ENCODE measurements around the gene CUL1. TPM values are rescaled to one million over a fixed set of nuclear protein-coding genes. Genes with fewer than 3 reads are reported as not detected.
"Not testable (repeated sequence)": the region's sequence is repeated elsewhere in the genome, so short reads cannot be mapped to it uniquely, and the experiment has no call there.

Gene CUL1
- total RNA-seq, 1 experiment from 2014 or later, result 72.3 TPM

GRCh38 chr7:148702876-148703670 is 4.4 kb downstream of the CUL1 start:
- Mint-ChIP-seq H3K9me3 (no peaks in the 10 kb centered on the region; a peak in 1 of 5 replicates), H3K36me3 (ENCODE audit: insufficient read depth in 1 of 3, low read depth in 3 of 3) (no peaks in the 10 kb centered on the region; a peak in 1 of 7 replicates)

GRCh38 chr7:148703671-148703962 is 4.9 kb downstream of the CUL1 start:
- H3K18ac ChIP-seq (ENCODE audit: insufficient read length, low read depth, low read length); H4K91ac ChIP-seq (ENCODE audit: insufficient read length, low read depth, low read length); H2AK5ac ChIP-seq (ENCODE audit: insufficient read length, low read length); H2BK15ac ChIP-seq (ENCODE audit: low read depth, low read length); H3K9ac ChIP-seq (ENCODE audit: extremely low read depth, insufficient read length, low read length); H3K27ac ChIP-seq (ENCODE audit: insufficient read length, low read depth, low read length); H3K14ac ChIP-seq (ENCODE audit: insufficient read depth, low read length); H3K36me3 Mint-ChIP-seq (ENCODE audit: insufficient read depth in 1 of 3, low read depth in 3 of 3); H3K27me3 ChIP-seq (ENCODE audit: insufficient read depth, low read length); H2BK5ac ChIP-seq (ENCODE audit: insufficient read length, low read length); H3K27me3 Mint-ChIP-seq (ENCODE audit: low read depth); H2AFZ ChIP-seq (ENCODE audit: low read length); H3K56ac ChIP-seq (ENCODE audit: insufficient read length, low read depth, low read length); H3K4me3 Mint-ChIP-seq; H3K23ac ChIP-seq (ENCODE audit: insufficient read length, low read depth, low read length); H4K5ac ChIP-seq (ENCODE audit: insufficient read length, low read depth, low read length); H3T11ph ChIP-seq (ENCODE audit: low read length); H4K20me1 ChIP-seq (ENCODE audit: control insufficient read depth, insufficient read depth, insufficient read length); H2BK20ac ChIP-seq (ENCODE audit: low read depth, low read length, poor library complexity, severe bottlenecking); H2BK12ac ChIP-seq (ENCODE audit: insufficient read length, low read depth, low read length); H3K23me2 ChIP-seq (ENCODE audit: insufficient read length, low read depth, low read length, poor library complexity, severe bottlenecking); H3K9me3 ChIP-seq (ENCODE audit: control insufficient read depth, low read depth, low read length); H3K9me3 Mint-ChIP-seq; DNase-seq; H2BK120ac ChIP-seq (ENCODE audit: low read depth, low read length, poor library complexity, severe bottlenecking); H3K4me2 ChIP-seq (ENCODE audit: insufficient read depth, insufficient read length, low read length); H3K27ac Mint-ChIP-seq; H3K79me1 ChIP-seq (ENCODE audit: insufficient read depth, low read depth, low read length, poor library complexity, severe bottlenecking); H3K4ac ChIP-seq (ENCODE audit: low read depth, low read length); H4K8ac ChIP-seq (replicated peaks; ENCODE audit: insufficient read length, low read depth, low read length): not testable (repeated sequence)
- H3K4me1 Mint-ChIP-seq, result peaks cover 70 to 77% of the 10 kb centered on the region in 2 experiments
- Histone ChIP-seq H3K79me2 (ENCODE audit: insufficient read depth, low read length) (peaks cover 60% of the 10 kb centered on the region), H3K4me1 (ENCODE audit: insufficient read depth, low read length) (peaks cover 23% of the 10 kb centered on the region)
- no CpG with 5 or more reads among the region's 8 CpGs for WGBS (ENCODE audit: extremely low coverage, insufficient read length, low lambda C conversion rate)

More at GRCh38 chr7:148702876-148703670, 4.4 kb downstream of the CUL1 start:
- no peak overlapping the region for H3T11ph ChIP-seq (ENCODE audit: low read length)
- no peak overlapping the region for H2BK20ac ChIP-seq (ENCODE audit: low read depth, low read length, poor library complexity, severe bottlenecking)
- H3K79me1 ChIP-seq (ENCODE audit: insufficient read depth, low read depth, low read length, poor library complexity, severe bottlenecking), result no peaks in the 10 kb centered on the region
- H3K23me2 ChIP-seq (ENCODE audit: insufficient read length, low read depth, low read length, poor library complexity, severe bottlenecking), result no peaks in the 10 kb centered on the region
- H2BK15ac ChIP-seq (ENCODE audit: low read depth, low read length), result no peak overlapping the region
- no peak overlapping the region for H4K91ac ChIP-seq (ENCODE audit: insufficient read length, low read depth, low read length)
- no CpG with 5 or more reads among the region's 11 CpGs for WGBS (ENCODE audit: extremely low coverage, insufficient read length, low lambda C conversion rate)
- H3K56ac ChIP-seq (ENCODE audit: insufficient read length, low read depth, low read length), result no peak overlapping the region
- Mint-ChIP-seq H3K4me3 (no peak overlapping the region; a peak in 1 of 5 replicates), H3K4me1 (peaks cover 64 to 72% of the 10 kb centered on the region in 2 experiments), H3K27me3 (ENCODE audit: low read depth) (no peaks in the 10 kb centered on the region), H3K27ac (peak overlapping the region in 2 of 3 experiments; percentile 29 to 70; a peak in 2 of 7 replicates)
- H2AFZ ChIP-seq (ENCODE audit: low read length), result no peak overlapping the region
- H2AK5ac ChIP-seq (ENCODE audit: insufficient read length, low read length), result no peak overlapping the region
- no peaks in the 10 kb centered on the region for H3K27me3 ChIP-seq (ENCODE audit: insufficient read depth, low read length)
- H3K4ac ChIP-seq (ENCODE audit: low read depth, low read length), result no peak overlapping the region
- H2BK12ac ChIP-seq (ENCODE audit: insufficient read length, low read depth, low read length), result no peak overlapping the region
- no peaks in the 10 kb centered on the region for H3K9me3 ChIP-seq (ENCODE audit: control insufficient read depth, low read depth, low read length)
- H3K4me2 ChIP-seq (ENCODE audit: insufficient read depth, insufficient read length, low read length), result no peak overlapping the region
- no peaks in the 10 kb centered on the region for H4K20me1 ChIP-seq (ENCODE audit: control insufficient read depth, insufficient read depth, insufficient read length)
- H3K14ac ChIP-seq (ENCODE audit: insufficient read depth, low read length), result no peak overlapping the region
- peaks cover 17% of the 10 kb centered on the region for H3K4me1 ChIP-seq (ENCODE audit: insufficient read depth, low read length)
- H3K79me2 ChIP-seq (ENCODE audit: insufficient read depth, low read length), result peaks cover 54% of the 10 kb centered on the region
- H3K27ac ChIP-seq (ENCODE audit: insufficient read length, low read depth, low read length), result no peak overlapping the region
- no peak overlapping the region for H3K9ac ChIP-seq (ENCODE audit: extremely low read depth, insufficient read length, low read length)
- H2BK120ac ChIP-seq (ENCODE audit: low read depth, low read length, poor library complexity, severe bottlenecking), result no peak overlapping the region
- no peak overlapping the region for H4K8ac ChIP-seq (replicated peaks; ENCODE audit: insufficient read length, low read depth, low read length)
- no peak overlapping the region for H3K18ac ChIP-seq (ENCODE audit: insufficient read length, low read depth, low read length)
- no peak overlapping the region for H2BK5ac ChIP-seq (ENCODE audit: insufficient read length, low read length)
- peak; percentile 30; the same call in 2 of the 3 replicates for TF ChIP-seq CTCF (conservative IDR thresholded peaks at IDR 0.05)
- no peak overlapping the region for H4K5ac ChIP-seq (ENCODE audit: insufficient read length, low read depth, low read length)
- DNase-seq, result no peak
- H3K23ac ChIP-seq (ENCODE audit: insufficient read length, low read depth, low read length), result no peak overlapping the region
